Kidney (tissue), 22 donors: ENCODE measurements around the gene IWS1. TPM values are rescaled to one million over a fixed set of nuclear protein-coding genes. Genes with fewer than 3 reads are reported as not detected.

Experiments used
- DNase-seq, 5 donors: peaks; one replicate each; pipeline ENCODE4 v3.0.0-alpha.2; 2013 to 2020
- FAIRE-seq: peaks from 2 replicates; lab custom pipeline; 2012; peaks lifted over from hg19 to GRCh38; lab: Jason Lieb, UNC
- H3K27ac ChIP-seq, 2 donors: one replicate each; pipeline ENCODE4 v1.7.0; 2013; ENCODE audit warnings: low read depth in 2 of 2, low read length in 2 of 2, inconsistent platforms in 1 of 2
- H3K27me3 ChIP-seq: one replicate; pipeline ENCODE4 v1.7.1; 2013; ENCODE audit warnings: low read length, inconsistent platforms; ENCODE audit not compliant: control insufficient read depth, insufficient read depth
- H3K36me3 ChIP-seq, 3 donors: one replicate each; pipeline versions ENCODE4 v1.7.0 to v1.7.1; 2013; ENCODE audit warnings: low read length in 3 of 3, control low read depth in 1 of 3, inconsistent platforms in 1 of 3; ENCODE audit not compliant: insufficient read depth in 3 of 3, control insufficient read depth in 2 of 3
- H3K4me1 ChIP-seq, 3 donors: one replicate each; pipeline versions ENCODE4 v1.7.0 to v1.7.1; 2013; ENCODE audit warnings: low read length in 3 of 3, inconsistent platforms in 1 of 3, low read depth in 1 of 3; ENCODE audit not compliant: control insufficient read depth in 2 of 3, insufficient read depth in 2 of 3
- H3K4me3 ChIP-seq, 3 donors: one replicate each; pipeline versions ENCODE4 v1.7.0 to v1.8.1; 2013; ENCODE audit warnings: low read length in 3 of 3, control low read depth in 1 of 3, inconsistent platforms in 1 of 3
- H3K9ac ChIP-seq, 3 donors: one replicate each; pipeline versions ENCODE4 v1.7.0 to v1.7.1; 2013; ENCODE audit warnings: low read length in 3 of 3, control low read depth in 1 of 3, inconsistent platforms in 1 of 3
- H3K9me3 ChIP-seq, 3 donors: one replicate each; pipeline versions ENCODE4 v1.7.0 to v1.7.1; 2013; ENCODE audit warnings: low read length in 3 of 3, control low read depth in 1 of 3, inconsistent platforms in 1 of 3; ENCODE audit not compliant: control insufficient read depth in 2 of 3, insufficient read depth in 1 of 3
- intact Hi-C: fragments of 100-400 bp; cut with DNase I; formaldehyde crosslinking; loops from one replicate; pipeline ENCODE4 v1.11.1; 2022
- long read RNA-seq, 10 donors: library from polyadenylated mRNA in 1 of 10; unstranded in 1 of 10; transcript quantifications; one replicate each; pipeline ENCODE4 v2.0.0 and lab custom pipeline, GENCODE V29; 2021 to 2026
- polyA plus RNA-seq: library from polyadenylated mRNA; stranded (reverse); fragments of 350-450 nt; fragmentation: Illumina TruSeq; extraction: RNeasy Lipid Tissue Mini Kit (QIAGEN cat#74804); gene quantifications from one replicate; pipeline ENCODE4 v1.2.3, GENCODE V29; 2014; ENCODE audit warnings: low read depth, low replicate concordance; ENCODE audit not compliant: insufficient read depth
- total RNA-seq: library from RNA; stranded (reverse); fragmentation: NEBNext Ultra II Directional; extraction: Animal tissue kit (Norgen Biotek cat#: 25700); gene quantifications from one replicate; pipeline ENCODE4 v1.2.1, GENCODE V29; 2021
- TF ChIP-seq, protein P1 (sequence below): IDR thresholded peaks from 3 replicates; pipeline ENCODE4 v1.5.1; 2012; ENCODE audit warnings: mild to moderate bottlenecking, moderate library complexity, borderline replicate concordance; ENCODE audit not compliant: insufficient read depth; ENCODE audit errors: extremely low read depth
- donor health status: control.
- donor health status: control.
- donor health status: control.
- donor health status: control.
- donor health status: control.
- donor health status: DM: yes; HTN: yes; CAD: no.
- donor health status: Normal renal cell carcinoma (clear cell type).

IWS1 gene
- total RNA-seq (35.8 TPM), polyA plus RNA-seq (29.8 TPM)
- long read RNA-seq, donor 1, partial matches to known transcripts, result 8 of 10 reads
- long read RNA-seq, donor 1, other reads (novel, unspliced or antisense), result 0 of 10 reads
- long read RNA-seq, donor 2, partial matches to known transcripts, result 17 of 18 reads
- long read RNA-seq, donor 2, other reads (novel, unspliced or antisense), result 0 of 18 reads
- long read RNA-seq, donor 3, partial matches to known transcripts, result 27 of 30 reads
- long read RNA-seq, donor 3, other reads (novel, unspliced or antisense), result 0 of 30 reads
- long read RNA-seq, donor 4, partial matches to known transcripts, result 0 of 2 reads
- long read RNA-seq, donor 4, other reads (novel, unspliced or antisense), result 0 of 2 reads
- long read RNA-seq, donor 5, result 0 reads
- long read RNA-seq, donor 6, partial matches to known transcripts, result 13 of 14 reads
- long read RNA-seq, donor 6, other reads (novel, unspliced or antisense), result 0 of 14 reads
- long read RNA-seq, donor 7, transcript IWS1-201 (14 exons, 2,958 nt), result major isoform, 12 of 37 reads
- long read RNA-seq, donor 7, partial matches to known transcripts, result 20 of 37 reads
- long read RNA-seq, donor 7, other reads (novel, unspliced or antisense), result 5 of 37 reads
- long read RNA-seq, donor 8, result 0 reads
- long read RNA-seq, donor 9, result 0 reads
- long read RNA-seq, donor 10, partial matches to known transcripts, result 13 of 17 reads
- long read RNA-seq, donor 10, other reads (novel, unspliced or antisense), result 0 of 17 reads

DNA sequence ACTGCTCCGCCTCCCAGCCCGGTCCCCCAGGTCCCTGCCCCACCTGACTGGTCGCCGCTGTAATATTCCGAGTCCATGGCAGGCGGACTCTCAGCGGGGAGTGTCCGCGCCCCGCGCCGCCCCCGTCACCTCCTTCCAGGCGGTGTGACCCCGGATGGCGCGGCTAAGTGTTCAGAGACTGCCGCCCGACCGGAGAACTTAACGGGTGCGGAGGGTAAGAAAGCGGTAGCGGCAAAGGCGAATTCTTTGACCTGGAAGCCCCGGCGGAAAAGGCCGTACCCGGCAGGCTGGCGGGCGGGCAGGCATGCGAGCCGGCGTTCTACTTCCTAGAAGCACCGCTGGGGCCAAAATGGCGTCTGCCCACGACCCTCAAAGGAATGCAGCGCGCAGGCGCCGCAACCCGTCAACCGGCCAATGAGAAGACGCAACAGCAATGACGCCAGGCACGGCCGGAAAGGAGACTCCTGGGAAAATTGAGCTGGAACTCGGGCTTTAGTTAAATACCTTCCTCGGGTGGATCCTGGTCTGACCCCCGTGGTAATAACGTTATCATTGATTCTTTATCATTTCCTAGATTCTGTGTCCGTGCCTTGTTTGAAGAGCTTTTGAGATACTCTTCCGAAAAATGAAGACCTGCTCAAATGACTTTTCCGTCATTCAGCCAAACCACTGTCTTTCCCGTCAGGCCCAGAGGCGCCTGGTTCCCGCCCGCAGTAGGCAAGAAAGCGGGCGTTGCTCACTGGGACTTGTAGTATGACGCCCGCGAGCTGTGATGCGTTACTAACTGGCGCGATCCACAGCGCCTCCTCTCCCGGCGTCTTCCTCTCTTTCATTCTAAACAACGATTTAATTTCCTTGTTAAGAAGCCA, at the start of gene IWS1:
TSS of gene IWS1 (minus strand) at position 358 of the 869 bp plus-strand sequence. CDS start at position 77, 281 bp downstream.
- DNase-seq (peak; percentile 97 to 99 (median 98)), FAIRE-seq (no peak)
- H3K36me3 ChIP-seq, result peaks cover 0 to 17% (median 2%) of the 10 kb centered on the region in 3 donors
- H3K27ac ChIP-seq, result peak within 1 kb of the TSS; percentile 94 to 97
- H3K4me1 ChIP-seq, result peaks cover 0 to 10% (median 8%) of the 10 kb centered on the region in 3 donors
- intact Hi-C loops, result no loop called here
- H3K9me3 ChIP-seq, result no peaks in the 10 kb centered on the region
- peak within 1 kb of the TSS; percentile 80 to 90 (median 89) for H3K9ac ChIP-seq
- TF ChIP-seq, protein P1, sequence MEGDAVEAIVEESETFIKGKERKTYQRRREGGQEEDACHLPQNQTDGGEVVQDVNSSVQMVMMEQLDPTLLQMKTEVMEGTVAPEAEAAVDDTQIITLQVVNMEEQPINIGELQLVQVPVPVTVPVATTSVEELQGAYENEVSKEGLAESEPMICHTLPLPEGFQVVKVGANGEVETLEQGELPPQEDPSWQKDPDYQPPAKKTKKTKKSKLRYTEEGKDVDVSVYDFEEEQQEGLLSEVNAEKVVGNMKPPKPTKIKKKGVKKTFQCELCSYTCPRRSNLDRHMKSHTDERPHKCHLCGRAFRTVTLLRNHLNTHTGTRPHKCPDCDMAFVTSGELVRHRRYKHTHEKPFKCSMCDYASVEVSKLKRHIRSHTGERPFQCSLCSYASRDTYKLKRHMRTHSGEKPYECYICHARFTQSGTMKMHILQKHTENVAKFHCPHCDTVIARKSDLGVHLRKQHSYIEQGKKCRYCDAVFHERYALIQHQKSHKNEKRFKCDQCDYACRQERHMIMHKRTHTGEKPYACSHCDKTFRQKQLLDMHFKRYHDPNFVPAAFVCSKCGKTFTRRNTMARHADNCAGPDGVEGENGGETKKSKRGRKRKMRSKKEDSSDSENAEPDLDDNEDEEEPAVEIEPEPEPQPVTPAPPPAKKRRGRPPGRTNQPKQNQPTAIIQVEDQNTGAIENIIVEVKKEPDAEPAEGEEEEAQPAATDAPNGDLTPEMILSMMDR, result peak; percentile 30
- no peaks in the 10 kb centered on the region for H3K27me3 ChIP-seq
- H3K4me3 ChIP-seq, result peak within 1 kb of the TSS; percentile 93 to 98 (median 94)

DNA sequence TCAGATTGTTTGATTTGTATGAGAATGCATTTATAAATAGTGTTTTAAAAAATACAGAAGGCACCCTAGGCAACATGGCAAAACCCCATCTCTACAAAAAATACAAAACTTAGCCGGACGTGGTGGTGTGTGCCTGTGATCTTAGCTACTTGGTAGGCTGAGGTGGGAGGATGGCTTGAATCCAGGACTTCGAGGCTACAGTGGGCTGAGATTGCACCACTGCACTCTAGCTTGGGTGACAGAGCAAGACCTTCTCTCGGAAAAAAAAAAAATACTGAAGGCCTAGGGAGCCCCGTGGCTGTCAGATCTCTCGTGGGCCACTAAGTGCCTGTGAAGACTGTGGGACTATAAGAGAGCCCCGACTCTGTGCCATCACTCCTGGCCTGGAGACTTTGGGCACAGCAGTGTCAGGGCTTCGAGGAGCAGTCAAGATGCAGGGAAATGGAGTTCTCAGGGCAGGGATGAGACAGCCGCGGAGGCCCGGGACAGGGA, 49.7 kb upstream of the IWS1 start:
- no peaks in the 10 kb centered on the region for H3K4me1 ChIP-seq
- H3K4me3 ChIP-seq, result no peak overlapping the region
- no peak overlapping the region for H3K27ac ChIP-seq

DNA sequence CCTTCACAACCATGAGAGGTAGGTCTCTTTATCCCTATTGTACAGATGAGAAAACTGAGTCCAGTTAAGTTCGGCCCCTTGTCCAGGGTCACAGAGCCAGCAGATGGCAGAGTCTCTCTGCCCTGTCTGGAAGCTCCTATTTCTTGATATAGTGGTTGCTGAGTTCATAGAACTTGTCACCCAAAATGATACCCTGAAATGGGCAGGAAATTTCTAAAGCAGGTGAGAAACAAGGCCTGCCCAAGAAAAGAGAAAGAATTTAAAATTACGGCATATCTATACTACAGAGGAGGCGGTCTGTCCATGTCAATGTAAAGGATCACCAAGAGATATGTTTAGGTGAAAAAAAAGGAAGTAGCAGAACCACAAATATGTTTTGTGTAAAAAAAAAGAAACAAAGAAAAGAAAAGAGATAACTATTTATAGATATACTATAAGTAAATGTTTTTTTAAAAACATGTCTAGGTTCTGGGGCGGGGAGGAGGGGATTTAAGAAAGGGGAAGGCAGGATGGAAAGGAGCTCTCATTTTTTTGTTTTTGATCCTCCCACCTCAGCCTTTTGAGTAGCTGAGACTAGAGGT, 49.0 kb upstream of the IWS1 start:
- H3K9ac ChIP-seq, result no peak overlapping the region
- no peak for FAIRE-seq
- TF ChIP-seq, protein P1, result no peak
- DNase-seq, result no peak
- no peak overlapping the region for H3K27ac ChIP-seq
- H3K9me3 ChIP-seq, result no peaks in the 10 kb centered on the region
- no peak overlapping the region for H3K4me3 ChIP-seq
- no peaks in the 10 kb centered on the region for H3K4me1 ChIP-seq
- peaks cover 0 to 5% (median 0%) of the 10 kb centered on the region in 3 donors for H3K36me3 ChIP-seq
- H3K27me3 ChIP-seq, result no peaks in the 10 kb centered on the region
- intact Hi-C loops, result no loop called here

More for the DNA sequence above, 49.7 kb upstream of the IWS1 start:
- no peaks in the 10 kb centered on the region for H3K9me3 ChIP-seq
- peak in 1 of 5 donors; percentile 4 for DNase-seq
- FAIRE-seq, result no peak
- intact Hi-C loops, result no loop called here
- peaks cover 0 to 5% (median 0%) of the 10 kb centered on the region in 3 donors for H3K36me3 ChIP-seq
- H3K27me3 ChIP-seq, result no peaks in the 10 kb centered on the region
- no peak overlapping the region for H3K9ac ChIP-seq
- TF ChIP-seq, protein P1, result no peak
